Fibroblast of lung (primary cell): ENCODE results near the gene TGM4.

ENCODE experiments used
- EZH2 ChIP-seq: IDR thresholded peaks from 2 replicates; pipeline ENCODE4 v1.5.1; 2012; ENCODE audit warnings: low read length, control low read depth, mild to moderate bottlenecking; ENCODE audit errors: missing control alignments
- TF ChIP-seq, protein P1 (sequence below), 2 donors: IDR thresholded peaks in 1 of 2; conservative IDR thresholded peaks in 1 of 2; 1 replicate in 1 of 2; 2 replicates in 1 of 2; pipeline ENCODE4 v1.5.1; 2011 to 2012; ENCODE audit warnings: low read length in 2 of 2, control low read depth in 1 of 2, inconsistent platforms in 1 of 2, low read depth in 1 of 2, mild to moderate bottlenecking in 1 of 2

DNA sequence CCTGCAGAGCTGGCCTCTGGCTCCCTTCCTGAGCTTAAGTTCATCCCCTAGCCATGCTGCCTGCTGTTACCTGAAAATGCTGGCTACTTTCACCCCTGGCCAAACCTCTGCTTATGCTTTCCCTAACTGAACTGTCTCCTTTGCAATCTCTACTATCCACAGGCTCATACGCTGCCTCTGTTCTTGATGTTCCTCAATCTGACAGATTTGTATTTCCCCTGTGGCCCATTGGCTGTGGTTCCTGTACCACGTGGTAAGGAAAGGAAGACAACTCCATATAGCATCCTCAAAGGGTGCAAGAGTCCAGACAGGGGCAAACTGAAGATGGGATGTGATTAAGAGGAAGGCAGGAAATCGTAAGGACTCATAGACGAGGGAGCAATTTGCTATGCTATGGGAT is 33.2 kb downstream of the TGM4 start:
- TF ChIP-seq, protein P1, sequence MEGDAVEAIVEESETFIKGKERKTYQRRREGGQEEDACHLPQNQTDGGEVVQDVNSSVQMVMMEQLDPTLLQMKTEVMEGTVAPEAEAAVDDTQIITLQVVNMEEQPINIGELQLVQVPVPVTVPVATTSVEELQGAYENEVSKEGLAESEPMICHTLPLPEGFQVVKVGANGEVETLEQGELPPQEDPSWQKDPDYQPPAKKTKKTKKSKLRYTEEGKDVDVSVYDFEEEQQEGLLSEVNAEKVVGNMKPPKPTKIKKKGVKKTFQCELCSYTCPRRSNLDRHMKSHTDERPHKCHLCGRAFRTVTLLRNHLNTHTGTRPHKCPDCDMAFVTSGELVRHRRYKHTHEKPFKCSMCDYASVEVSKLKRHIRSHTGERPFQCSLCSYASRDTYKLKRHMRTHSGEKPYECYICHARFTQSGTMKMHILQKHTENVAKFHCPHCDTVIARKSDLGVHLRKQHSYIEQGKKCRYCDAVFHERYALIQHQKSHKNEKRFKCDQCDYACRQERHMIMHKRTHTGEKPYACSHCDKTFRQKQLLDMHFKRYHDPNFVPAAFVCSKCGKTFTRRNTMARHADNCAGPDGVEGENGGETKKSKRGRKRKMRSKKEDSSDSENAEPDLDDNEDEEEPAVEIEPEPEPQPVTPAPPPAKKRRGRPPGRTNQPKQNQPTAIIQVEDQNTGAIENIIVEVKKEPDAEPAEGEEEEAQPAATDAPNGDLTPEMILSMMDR (conservative IDR thresholded peaks at IDR 0.05 in 1 of 2, IDR thresholded peaks at IDR 0.05 in 1 of 2; ENCODE audit: low read depth in 1 of 2, low read length in 2 of 2) = no peak
- no peak for TF ChIP-seq EZH2
